ENCODE results near the gene ZNF335. TPM values are rescaled to one million over a fixed set of nuclear protein-coding genes. Genes with fewer than 3 reads are reported as not detected.

ZNF335 gene
- 10.5 TPM for polyA plus RNA-seq (2013, experiment 1 of 2)
- 9.1 TPM for polyA plus RNA-seq (2013, experiment 2 of 2)

DNA sequence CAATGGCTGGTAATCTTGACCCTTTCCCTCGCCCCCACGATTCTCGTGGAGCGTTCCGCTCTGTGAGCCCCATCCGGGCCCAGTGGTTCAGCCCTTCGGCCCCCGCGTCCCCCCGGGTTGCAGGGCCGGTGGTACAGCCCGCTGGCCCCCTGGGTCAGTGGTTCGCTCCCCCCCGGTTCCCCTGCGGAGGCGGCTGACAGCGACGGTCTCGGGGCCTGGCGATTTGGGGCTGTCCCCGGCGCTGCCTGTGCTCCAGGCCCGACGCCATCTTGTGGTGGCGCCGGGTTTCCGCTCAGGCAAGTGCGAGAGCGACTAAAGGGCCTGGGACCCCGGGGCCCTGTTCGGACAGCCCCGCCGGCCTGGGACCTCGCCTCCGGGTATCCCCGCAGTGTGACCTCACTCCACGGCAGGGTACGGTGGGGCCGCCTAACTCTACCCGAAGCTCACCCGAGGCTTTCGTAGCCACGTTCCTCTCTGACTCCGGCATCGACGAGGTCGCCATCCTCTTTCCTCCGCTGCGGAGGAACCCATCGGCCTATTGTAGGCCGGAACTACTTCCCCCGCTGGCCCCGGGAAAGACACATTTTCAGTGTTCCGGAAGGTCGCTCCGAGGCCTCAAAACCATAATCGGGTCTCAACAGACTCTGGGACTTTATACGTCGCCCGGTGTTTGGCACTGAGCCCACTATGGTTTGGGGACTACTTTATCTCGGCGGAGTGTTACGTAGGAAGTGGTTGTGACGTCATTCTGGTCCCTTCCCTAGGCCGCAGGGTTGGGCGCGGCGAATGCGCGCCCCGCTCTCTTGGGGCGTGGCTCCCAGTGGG is at the start of gene ZNF335:
ZNF335 (minus strand) TSS at position 529 of the 825 bp plus-strand sequence. CDS start 793 bp downstream, outside the sequence.
- Histone ChIP-seq H3K9ac (ENCODE audit: low read depth, low read length) (peak within 1 kb of the TSS; percentile 99), H3K36me3 (ENCODE audit: insufficient read depth, low read length) (peaks cover 25% of the 10 kb centered on the region), H3K9me3 (ENCODE audit: insufficient read depth, low read depth, low read length) (no peaks in the 10 kb centered on the region), H3K27ac (ENCODE audit: low read depth, low read length) (peak within 1 kb of the TSS; percentile 97), H3K4me1 (ENCODE audit: insufficient read depth, low read length) (peaks cover 4% of the 10 kb centered on the region; the same call in 1 of the 2 replicates), H3K4me3 (ENCODE audit: low read length) (peak within 1 kb of the TSS; percentile 81), H3K27me3 (ENCODE audit: insufficient read depth, low read length) (no peaks in the 10 kb centered on the region)
- WGBS: under 1% methylated on average over 72 of the region's 72 CpGs

DNA sequence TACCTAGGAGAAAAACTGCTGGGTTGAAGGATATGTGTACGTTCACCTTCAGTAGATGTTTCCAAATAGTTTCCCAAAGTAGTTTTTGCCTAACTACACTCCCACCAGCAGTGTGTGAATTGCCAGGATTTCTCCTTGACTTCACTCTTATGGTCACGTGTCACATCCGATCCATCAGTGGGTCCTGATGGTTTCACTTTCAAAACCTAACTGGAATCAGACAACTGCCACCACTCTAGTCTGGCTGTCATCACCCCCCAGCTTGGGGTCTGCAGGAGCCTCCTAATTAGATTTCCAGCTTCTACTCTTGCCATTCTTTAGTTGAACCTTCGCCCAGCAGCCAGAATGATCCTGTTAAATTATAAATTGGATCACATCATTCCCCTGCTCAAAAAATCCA is 48.6 kb upstream of the ZNF335 start:
- WGBS: 86% methylated on average over 4 of the region's 4 CpGs
- Histone ChIP-seq H3K27ac (ENCODE audit: low read depth, low read length) (no peak overlapping the region), H3K9ac (ENCODE audit: low read depth, low read length) (no peak overlapping the region), H3K4me3 (ENCODE audit: low read length) (no peak overlapping the region), H3K27me3 (ENCODE audit: insufficient read depth, low read length) (peaks cover 31% of the 10 kb centered on the region), H3K9me3 (ENCODE audit: insufficient read depth, low read depth, low read length) (no peaks in the 10 kb centered on the region), H3K36me3 (ENCODE audit: insufficient read depth, low read length) (no peaks in the 10 kb centered on the region), H3K4me1 (ENCODE audit: insufficient read depth, low read length) (no peaks in the 10 kb centered on the region)

DNA sequence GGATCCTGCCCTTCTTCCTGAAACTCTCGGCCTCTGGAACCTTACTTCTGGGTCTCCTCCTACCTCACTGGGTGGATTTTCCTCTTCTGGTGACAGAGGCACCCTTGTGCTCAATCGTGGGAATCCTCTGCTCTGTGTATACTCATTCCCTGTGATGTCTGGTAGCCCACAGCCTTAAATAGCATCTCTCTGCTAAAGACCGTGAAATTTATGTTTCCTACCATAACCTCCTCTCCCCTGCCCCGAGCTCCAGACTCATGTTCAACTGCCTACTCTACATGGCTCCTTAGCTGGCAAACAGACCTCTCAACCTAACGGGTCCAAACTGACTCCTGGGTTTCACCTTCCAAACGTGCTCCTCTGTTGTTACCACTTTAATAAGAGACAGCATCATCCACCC is 46.6 kb upstream of the ZNF335 start:
- 84% methylated on average over 6 of the region's 6 CpGs for WGBS
- no peak overlapping the region for H3K27ac ChIP-seq (ENCODE audit: low read depth, low read length)

DNA sequence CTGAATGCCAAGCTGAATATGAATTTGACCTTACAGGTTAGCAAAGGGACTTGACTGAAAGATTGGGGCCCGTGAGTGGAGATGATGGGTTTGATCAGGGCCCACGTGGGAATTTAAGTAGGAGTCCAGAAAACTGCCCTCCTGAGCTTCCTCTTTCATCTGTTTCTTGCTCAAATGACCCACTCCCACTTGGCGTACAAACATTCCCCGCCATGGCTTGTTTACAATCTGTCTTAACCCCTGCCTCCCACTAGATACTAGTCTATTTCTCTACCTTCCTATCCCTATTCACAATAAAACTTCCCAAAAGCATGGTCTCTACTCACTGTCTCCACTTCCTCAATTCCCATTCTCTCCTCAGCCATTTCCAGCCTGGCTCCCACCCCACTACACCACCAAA is 46.1 kb upstream of the ZNF335 start:
- Histone ChIP-seq H3K4me3 (ENCODE audit: low read length) (no peak overlapping the region), H3K27me3 (ENCODE audit: insufficient read depth, low read length) (peaks cover 21% of the 10 kb centered on the region), H3K9ac (ENCODE audit: low read depth, low read length) (no peak overlapping the region), H3K9me3 (ENCODE audit: insufficient read depth, low read depth, low read length) (no peaks in the 10 kb centered on the region), H3K27ac (ENCODE audit: low read depth, low read length) (no peak overlapping the region), H3K36me3 (ENCODE audit: insufficient read depth, low read length) (no peaks in the 10 kb centered on the region), H3K4me1 (ENCODE audit: insufficient read depth, low read length) (no peaks in the 10 kb centered on the region)
- WGBS: 84% methylated on average over 4 of the region's 4 CpGs

More for the DNA sequence above, 46.6 kb upstream of the ZNF335 start:
- no peaks in the 10 kb centered on the region for H3K36me3 ChIP-seq (ENCODE audit: insufficient read depth, low read length)
- no peaks in the 10 kb centered on the region for H3K9me3 ChIP-seq (ENCODE audit: insufficient read depth, low read depth, low read length)
- peaks cover 22% of the 10 kb centered on the region for H3K27me3 ChIP-seq (ENCODE audit: insufficient read depth, low read length)
- no peaks in the 10 kb centered on the region for H3K4me1 ChIP-seq (ENCODE audit: insufficient read depth, low read length)
- H3K4me3 ChIP-seq (ENCODE audit: low read length): no peak overlapping the region
- no peak overlapping the region for H3K9ac ChIP-seq (ENCODE audit: low read depth, low read length)

- Histone ChIP-seq H3K4me1 (ENCODE audit: insufficient read depth, low read length) (no peaks in the 10 kb centered on the region), H3K27me3 (ENCODE audit: insufficient read depth, low read length) (peaks cover 23% of the 10 kb centered on the region; the same call in 1 of the 2 replicates), H3K4me3 (ENCODE audit: low read length) (no peak overlapping the region), H3K9me3 (ENCODE audit: insufficient read depth, low read depth, low read length) (no peaks in the 10 kb centered on the region), H3K36me3 (ENCODE audit: insufficient read depth, low read length) (no peaks in the 10 kb centered on the region), H3K9ac (ENCODE audit: low read depth, low read length) (no peak overlapping the region), H3K27ac (ENCODE audit: low read depth, low read length) (no peak overlapping the region)
- 89% methylated on average over 4 of the region's 4 CpGs for WGBS
Observed at GRCh38 chr20:46017272-46017671, 45.3 kb upstream of the ZNF335 start.

- Histone ChIP-seq H3K27me3 (ENCODE audit: insufficient read depth, low read length) (peaks cover 19% of the 10 kb centered on the region; the same call in 1 of the 2 replicates), H3K4me1 (ENCODE audit: insufficient read depth, low read length) (no peaks in the 10 kb centered on the region), H3K4me3 (ENCODE audit: low read length) (peak overlapping the region; percentile 27; the same call in 1 of the 2 replicates), H3K36me3 (ENCODE audit: insufficient read depth, low read length) (no peaks in the 10 kb centered on the region), H3K9me3 (ENCODE audit: insufficient read depth, low read depth, low read length) (0 out of 2 replicates have a peak, but pooled peaks cover 2% of the 10 kb centered on the region), H3K9ac (ENCODE audit: low read depth, low read length) (no peak overlapping the region), H3K27ac (ENCODE audit: low read depth, low read length) (no peak overlapping the region)
- WGBS: 80% methylated on average over 7 of the region's 7 CpGs
Observed at GRCh38 chr20:46014517-46015396, 42.8 kb upstream of the ZNF335 start.

DNA sequence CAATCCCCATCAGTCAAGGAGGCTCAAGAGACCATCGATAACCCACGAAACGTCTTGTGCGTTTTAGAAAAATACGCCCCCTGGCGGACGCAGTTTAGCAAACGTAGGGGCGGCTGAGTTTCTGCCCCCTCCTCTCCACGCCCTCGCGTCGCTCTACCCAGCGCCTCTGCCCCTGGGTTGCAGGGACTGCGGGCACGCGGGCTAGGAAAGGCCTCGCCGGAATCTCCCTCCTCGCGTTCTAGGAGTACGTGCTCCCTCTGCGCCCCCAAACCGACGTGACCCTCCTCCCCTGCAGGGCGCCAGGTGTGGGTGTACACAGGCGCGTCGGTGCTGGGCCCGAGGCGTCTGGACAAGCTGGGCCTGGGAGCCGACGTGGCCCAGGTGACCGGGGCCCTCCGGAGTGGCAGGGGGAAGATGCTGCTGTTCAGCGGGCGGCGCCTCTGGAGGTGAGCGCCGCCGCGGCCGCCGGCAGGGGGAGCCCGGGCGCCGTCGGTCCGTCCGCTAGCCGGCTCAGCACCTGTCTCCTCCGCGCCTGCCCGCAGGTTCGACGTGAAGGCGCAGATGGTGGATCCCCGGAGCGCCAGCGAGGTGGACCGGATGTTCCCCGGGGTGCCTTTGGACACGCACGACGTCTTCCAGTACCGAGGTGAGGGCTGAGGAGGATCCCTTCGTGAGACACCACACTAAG is 42.0 kb upstream of the ZNF335 start:
- no peaks in the 10 kb centered on the region for H3K36me3 ChIP-seq (ENCODE audit: insufficient read depth, low read length)
- peak overlapping the region; percentile 50 for H3K4me3 ChIP-seq (ENCODE audit: low read length)
- H3K27me3 ChIP-seq (ENCODE audit: insufficient read depth, low read length): peaks cover 19% of the 10 kb centered on the region; the same call in 1 of the 2 replicates
- H3K9me3 ChIP-seq (ENCODE audit: insufficient read depth, low read depth, low read length): 0 out of 2 replicates have a peak, but pooled peaks cover 2% of the 10 kb centered on the region
- H3K4me1 ChIP-seq (ENCODE audit: insufficient read depth, low read length): peaks cover under 1% of the 10 kb centered on the region
- H3K9ac ChIP-seq (ENCODE audit: low read depth, low read length): peak overlapping the region; percentile 50; the same call in 1 of the 2 replicates
- peak overlapping the region; percentile 36; the same call in 1 of the 2 replicates for H3K27ac ChIP-seq (ENCODE audit: low read depth, low read length)
- 2% methylated on average over 67 of the region's 67 CpGs for WGBS

GRCh38 chr20:46013322-46013828 is 41.4 kb upstream of the ZNF335 start:
- Histone ChIP-seq H3K36me3 (ENCODE audit: insufficient read depth, low read length) (no peaks in the 10 kb centered on the region), H3K4me1 (ENCODE audit: insufficient read depth, low read length) (peaks cover 7% of the 10 kb centered on the region), H3K27ac (ENCODE audit: low read depth, low read length) (no peak overlapping the region), H3K4me3 (ENCODE audit: low read length) (peak overlapping the region; percentile 50), H3K9ac (ENCODE audit: low read depth, low read length) (no peak overlapping the region; the same call in 1 of the 2 replicates), H3K27me3 (ENCODE audit: insufficient read depth, low read length) (peaks cover 19% of the 10 kb centered on the region; the same call in 1 of the 2 replicates), H3K9me3 (ENCODE audit: insufficient read depth, low read depth, low read length) (0 out of 2 replicates have a peak, but pooled peaks cover 2% of the 10 kb centered on the region)
- 33% methylated on average over 27 of the region's 29 CpGs for WGBS

DNA sequence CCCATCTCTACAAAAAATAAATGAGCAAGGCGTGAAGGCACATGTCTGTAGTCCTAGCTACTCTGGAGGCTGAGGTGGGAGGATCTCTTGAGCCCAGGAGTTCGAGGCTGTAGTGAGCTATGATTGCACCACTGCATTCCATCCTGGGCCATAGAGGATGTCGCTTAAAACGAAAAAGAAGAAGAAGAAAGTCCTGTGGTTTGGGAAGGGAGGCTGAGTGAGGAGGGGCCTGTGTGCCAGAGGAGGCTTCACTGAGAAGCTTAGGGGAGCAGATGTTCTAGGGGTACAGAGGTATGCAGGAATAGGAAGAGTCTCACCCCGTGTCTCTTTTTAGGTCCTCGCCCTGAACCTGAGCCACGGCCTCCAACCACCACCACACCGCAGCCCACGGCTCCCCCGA is 40.9 kb upstream of the ZNF335 start:
- Histone ChIP-seq H3K9me3 (ENCODE audit: insufficient read depth, low read depth, low read length) (0 out of 2 replicates have a peak, but pooled peaks cover 2% of the 10 kb centered on the region), H3K4me3 (ENCODE audit: low read length) (no peak overlapping the region), H3K4me1 (ENCODE audit: insufficient read depth, low read length) (peaks cover 11% of the 10 kb centered on the region), H3K27me3 (ENCODE audit: insufficient read depth, low read length) (peaks cover 19% of the 10 kb centered on the region; the same call in 1 of the 2 replicates), H3K27ac (ENCODE audit: low read depth, low read length) (no peak overlapping the region), H3K36me3 (ENCODE audit: insufficient read depth, low read length) (no peaks in the 10 kb centered on the region), H3K9ac (ENCODE audit: low read depth, low read length) (no peak overlapping the region)
- WGBS: 87% methylated on average over 10 of the region's 10 CpGs

Measured in HUES64 (cell line).